GM19023 (cell line): ENCODE data around the gene ZCCHC9.

Source experiments
- ATAC-seq: cut with Tn5 transposase; IDR thresholded peaks from one replicate; pipeline ENCODE4 v1.9.1; 2021; ENCODE audit warnings: mild to moderate bottlenecking, moderate library complexity; ENCODE audit not compliant: unreplicated experiment

ZCCHC9 gene

GRCh38 chr5:81354093-81354492, 52.7 kb downstream of the ZCCHC9 start:
- no peak for ATAC-seq

GRCh38 chr5:81355291-81356251, 54.2 kb downstream of the ZCCHC9 start:
- no peak for ATAC-seq

- ATAC-seq: no peak
Observed at GRCh38 chr5:81359108-81359507, 57.7 kb downstream of the ZCCHC9 start.

GRCh38 chr5:81359881-81360280, 58.5 kb downstream of the ZCCHC9 start:
- ATAC-seq: no peak

GRCh38 chr5:81360640-81361039, 59.3 kb downstream of the ZCCHC9 start:
- no peak for ATAC-seq

GRCh38 chr5:81361600-81361999, 60.2 kb downstream of the ZCCHC9 start:
- no peak for ATAC-seq
